GM21717 (cell line): ENCODE measurements around the gene KIAA0825.
"Not testable (repeated sequence)": the region's sequence is repeated elsewhere in the genome, so short reads cannot be mapped to it uniquely, and the experiment has no call there.

ENCODE experiments used
- ATAC-seq: cut with Tn5 transposase; IDR thresholded peaks from one replicate; pipeline ENCODE4 v1.9.1; 2021; ENCODE audit warnings: mild to moderate bottlenecking, moderate library complexity; ENCODE audit not compliant: unreplicated experiment

Gene KIAA0825

GRCh38 chr5:94595281-94595840 lies 23.0 kb downstream of the KIAA0825 start:
- no peak for ATAC-seq

- ATAC-seq = peak; percentile 82
Observed at GRCh38 chr5:94577466-94578245, 40.7 kb downstream of the KIAA0825 start.

- ATAC-seq = no peak
Observed at GRCh38 chr5:94575196-94575595, 43.2 kb downstream of the KIAA0825 start.

GRCh38 chr5:94573349-94573748 lies 45.1 kb downstream of the KIAA0825 start:
- ATAC-seq = not testable (repeated sequence)

- no peak for ATAC-seq
Observed at GRCh38 chr5:94571415-94571814, 47.0 kb downstream of the KIAA0825 start.

GRCh38 chr5:94564812-94565211 lies 53.6 kb downstream of the KIAA0825 start:
- no peak for ATAC-seq

- no peak for ATAC-seq
Observed at GRCh38 chr5:94562327-94562971, 56.0 kb downstream of the KIAA0825 start.

GRCh38 chr5:94558028-94558427 lies 60.4 kb downstream of the KIAA0825 start:
- no peak for ATAC-seq

- no peak for ATAC-seq
Observed at GRCh38 chr5:94551858-94552257, 66.5 kb downstream of the KIAA0825 start.

GRCh38 chr5:94545870-94546625 lies 72.4 kb downstream of the KIAA0825 start:
- no peak for ATAC-seq

GRCh38 chr5:94544875-94545547 lies 73.4 kb downstream of the KIAA0825 start:
- no peak for ATAC-seq

GRCh38 chr5:94544031-94544650 lies 74.3 kb downstream of the KIAA0825 start:
- no peak for ATAC-seq

GRCh38 chr5:94540856-94541494 lies 77.4 kb downstream of the KIAA0825 start:
- ATAC-seq = no peak

GRCh38 chr5:94538260-94538659 lies 80.1 kb downstream of the KIAA0825 start:
- ATAC-seq = no peak

GRCh38 chr5:94526706-94527105 lies 91.7 kb downstream of the KIAA0825 start:
- ATAC-seq = no peak

GRCh38 chr5:94524841-94525697 lies 93.3 kb downstream of the KIAA0825 start:
- ATAC-seq = no peak

- ATAC-seq = no peak
Observed at GRCh38 chr5:94523018-94523417, 95.4 kb downstream of the KIAA0825 start.

- no peak for ATAC-seq
Observed at GRCh38 chr5:94522117-94522516, 96.3 kb downstream of the KIAA0825 start.
